Umbilical cord (tissue), 2 donors: ENCODE results near the gene ZNF521. TPM values are rescaled to one million over a fixed set of nuclear protein-coding genes. Genes with fewer than 3 reads are reported as not detected.

Experiments
- DNase-seq: peaks from one replicate; pipeline ENCODE4 v3.0.0-alpha.2; 2015; ENCODE audit warnings: low spot score
- total RNA-seq: library from RNA; depleted of rRNA; stranded (reverse); fragments of >200 nt; gene quantifications from one replicate; pipeline ENCODE4 v1.2.3, GENCODE V29; 2014; ENCODE audit warnings: low replicate concordance; ENCODE audit not compliant: insufficient read depth

Gene ZNF521
- total RNA-seq, 1 donor from 2014 or later = 50.6 TPM

GRCh38 chr18:25167612-25168410 lies 184.2 kb downstream of the ZNF521 start:
- no peak for DNase-seq

GRCh38 chr18:25166113-25166512 lies 185.9 kb downstream of the ZNF521 start:
- no peak for DNase-seq

- no peak for DNase-seq
Observed at GRCh38 chr18:25164848-25165811, 186.8 kb downstream of the ZNF521 start.

GRCh38 chr18:25164211-25164847 lies 187.6 kb downstream of the ZNF521 start:
- DNase-seq = no peak

- no peak for DNase-seq
Observed at GRCh38 chr18:25153426-25153825, 198.5 kb downstream of the ZNF521 start.

GRCh38 chr18:25147877-25148488 lies 204.0 kb downstream of the ZNF521 start:
- no peak for DNase-seq

- no peak for DNase-seq
Observed at GRCh38 chr18:25146512-25146910, 205.5 kb downstream of the ZNF521 start.

GRCh38 chr18:25145731-25146511 lies 206.0 kb downstream of the ZNF521 start:
- no peak for DNase-seq

GRCh38 chr18:25144820-25145219 lies 207.1 kb downstream of the ZNF521 start:
- DNase-seq = peak; percentile 90

GRCh38 chr18:25141886-25142285 lies 210.1 kb downstream of the ZNF521 start:
- peak; percentile 94 for DNase-seq

- no peak for DNase-seq
Observed at GRCh38 chr18:25141399-25141798, 210.6 kb downstream of the ZNF521 start.

GRCh38 chr18:25140962-25141308 lies 211.0 kb downstream of the ZNF521 start:
- DNase-seq = no peak

GRCh38 chr18:25140124-25140961 lies 211.6 kb downstream of the ZNF521 start:
- DNase-seq = peak; percentile 73

- no peak for DNase-seq
Observed at GRCh38 chr18:25137197-25137472, 214.8 kb downstream of the ZNF521 start.

GRCh38 chr18:25136416-25137196 lies 215.4 kb downstream of the ZNF521 start:
- no peak for DNase-seq

GRCh38 chr18:25134861-25135260 lies 217.1 kb downstream of the ZNF521 start:
- DNase-seq = no peak

- DNase-seq = no peak
Observed at GRCh38 chr18:25133879-25134278, 218.1 kb downstream of the ZNF521 start.

- DNase-seq = no peak
Observed at GRCh38 chr18:25132786-25133496, 219.0 kb downstream of the ZNF521 start.

- DNase-seq = no peak
Observed at GRCh38 chr18:25126751-25127150, 225.2 kb downstream of the ZNF521 start.
